ENCODE measurements around the gene PRPF6.
A peak's percentile ranks its signal among the peaks of the same experiment; 100 is the strongest.

Gene PRPF6

GRCh38 chr20:64037498-64038213 lies 56.7 kb downstream of the PRPF6 start:
- ATAC-seq = no peak

GRCh38 chr20:64038224-64038564 lies 57.3 kb downstream of the PRPF6 start:
- ATAC-seq = peak; percentile 4; the same call in 2 of the 3 replicates
- TF ChIP-seq, protein P1, sequence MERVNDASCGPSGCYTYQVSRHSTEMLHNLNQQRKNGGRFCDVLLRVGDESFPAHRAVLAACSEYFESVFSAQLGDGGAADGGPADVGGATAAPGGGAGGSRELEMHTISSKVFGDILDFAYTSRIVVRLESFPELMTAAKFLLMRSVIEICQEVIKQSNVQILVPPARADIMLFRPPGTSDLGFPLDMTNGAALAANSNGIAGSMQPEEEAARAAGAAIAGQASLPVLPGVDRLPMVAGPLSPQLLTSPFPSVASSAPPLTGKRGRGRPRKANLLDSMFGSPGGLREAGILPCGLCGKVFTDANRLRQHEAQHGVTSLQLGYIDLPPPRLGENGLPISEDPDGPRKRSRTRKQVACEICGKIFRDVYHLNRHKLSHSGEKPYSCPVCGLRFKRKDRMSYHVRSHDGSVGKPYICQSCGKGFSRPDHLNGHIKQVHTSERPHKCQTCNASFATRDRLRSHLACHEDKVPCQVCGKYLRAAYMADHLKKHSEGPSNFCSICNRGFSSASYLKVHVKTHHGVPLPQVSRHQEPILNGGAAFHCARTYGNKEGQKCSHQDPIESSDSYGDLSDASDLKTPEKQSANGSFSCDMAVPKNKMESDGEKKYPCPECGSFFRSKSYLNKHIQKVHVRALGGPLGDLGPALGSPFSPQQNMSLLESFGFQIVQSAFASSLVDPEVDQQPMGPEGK (CRISPR knock-in tag; IDR thresholded peaks at IDR 0.05; ENCODE audit: borderline replicate concordance) = no peak
- TF ChIP-seq, protein P2, sequence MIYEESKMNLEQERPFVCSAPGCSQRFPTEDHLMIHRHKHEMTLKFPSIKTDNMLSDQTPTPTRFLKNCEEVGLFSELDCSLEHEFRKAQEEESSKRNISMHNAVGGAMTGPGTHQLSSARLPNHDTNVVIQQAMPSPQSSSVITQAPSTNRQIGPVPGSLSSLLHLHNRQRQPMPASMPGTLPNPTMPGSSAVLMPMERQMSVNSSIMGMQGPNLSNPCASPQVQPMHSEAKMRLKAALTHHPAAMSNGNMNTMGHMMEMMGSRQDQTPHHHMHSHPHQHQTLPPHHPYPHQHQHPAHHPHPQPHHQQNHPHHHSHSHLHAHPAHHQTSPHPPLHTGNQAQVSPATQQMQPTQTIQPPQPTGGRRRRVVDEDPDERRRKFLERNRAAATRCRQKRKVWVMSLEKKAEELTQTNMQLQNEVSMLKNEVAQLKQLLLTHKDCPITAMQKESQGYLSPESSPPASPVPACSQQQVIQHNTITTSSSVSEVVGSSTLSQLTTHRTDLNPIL (CRISPR knock-in tag; IDR thresholded peaks at IDR 0.05; ENCODE audit: low read depth) = no peak
- no peak for TF ChIP-seq GLIS3 (CRISPR knock-in tag; IDR thresholded peaks at IDR 0.05)
- TF ChIP-seq RARB (CRISPR knock-in tag; IDR thresholded peaks at IDR 0.05) = no peak
- TF ChIP-seq SNAI2 (CRISPR knock-in tag; IDR thresholded peaks at IDR 0.05) = no peak
- no peak for TF ChIP-seq ISL1 (CRISPR knock-in tag; IDR thresholded peaks at IDR 0.05)
- no peak for TF ChIP-seq TOX (CRISPR knock-in tag; IDR thresholded peaks at IDR 0.05; ENCODE audit: borderline replicate concordance)
- TF ChIP-seq ZFP30 (CRISPR knock-in tag; IDR thresholded peaks at IDR 0.05) = no peak
- TF ChIP-seq TCF4 (CRISPR knock-in tag; IDR thresholded peaks at IDR 0.05; ENCODE audit: borderline replicate concordance) = no peak
- TF ChIP-seq CSRNP3 (CRISPR knock-in tag; IDR thresholded peaks at IDR 0.05) = no peak
- TF ChIP-seq, protein P3, sequence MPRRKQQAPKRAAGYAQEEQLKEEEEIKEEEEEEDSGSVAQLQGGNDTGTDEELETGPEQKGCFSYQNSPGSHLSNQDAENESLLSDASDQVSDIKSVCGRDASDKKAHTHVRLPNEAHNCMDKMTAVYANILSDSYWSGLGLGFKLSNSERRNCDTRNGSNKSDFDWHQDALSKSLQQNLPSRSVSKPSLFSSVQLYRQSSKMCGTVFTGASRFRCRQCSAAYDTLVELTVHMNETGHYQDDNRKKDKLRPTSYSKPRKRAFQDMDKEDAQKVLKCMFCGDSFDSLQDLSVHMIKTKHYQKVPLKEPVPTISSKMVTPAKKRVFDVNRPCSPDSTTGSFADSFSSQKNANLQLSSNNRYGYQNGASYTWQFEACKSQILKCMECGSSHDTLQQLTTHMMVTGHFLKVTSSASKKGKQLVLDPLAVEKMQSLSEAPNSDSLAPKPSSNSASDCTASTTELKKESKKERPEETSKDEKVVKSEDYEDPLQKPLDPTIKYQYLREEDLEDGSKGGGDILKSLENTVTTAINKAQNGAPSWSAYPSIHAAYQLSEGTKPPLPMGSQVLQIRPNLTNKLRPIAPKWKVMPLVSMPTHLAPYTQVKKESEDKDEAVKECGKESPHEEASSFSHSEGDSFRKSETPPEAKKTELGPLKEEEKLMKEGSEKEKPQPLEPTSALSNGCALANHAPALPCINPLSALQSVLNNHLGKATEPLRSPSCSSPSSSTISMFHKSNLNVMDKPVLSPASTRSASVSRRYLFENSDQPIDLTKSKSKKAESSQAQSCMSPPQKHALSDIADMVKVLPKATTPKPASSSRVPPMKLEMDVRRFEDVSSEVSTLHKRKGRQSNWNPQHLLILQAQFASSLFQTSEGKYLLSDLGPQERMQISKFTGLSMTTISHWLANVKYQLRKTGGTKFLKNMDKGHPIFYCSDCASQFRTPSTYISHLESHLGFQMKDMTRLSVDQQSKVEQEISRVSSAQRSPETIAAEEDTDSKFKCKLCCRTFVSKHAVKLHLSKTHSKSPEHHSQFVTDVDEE (CRISPR knock-in tag; IDR thresholded peaks at IDR 0.05) = no peak
- no peak for TF ChIP-seq ZFP3 (CRISPR knock-in tag; IDR thresholded peaks at IDR 0.05)

More at GRCh38 chr20:64037498-64038213, 56.7 kb downstream of the PRPF6 start:
- no peak for TF ChIP-seq CSRNP3 (CRISPR knock-in tag; IDR thresholded peaks at IDR 0.05)
- no peak for TF ChIP-seq GLIS3 (CRISPR knock-in tag; IDR thresholded peaks at IDR 0.05)
- TF ChIP-seq PPARA (CRISPR knock-in tag; IDR thresholded peaks at IDR 0.05; ENCODE audit: borderline replicate concordance) = no peak
- TF ChIP-seq ZNF8 (CRISPR knock-in tag; IDR thresholded peaks at IDR 0.05) = no peak
- no peak for TF ChIP-seq OSR1 (CRISPR knock-in tag; IDR thresholded peaks at IDR 0.05)
- TF ChIP-seq ZFP30 (CRISPR knock-in tag; IDR thresholded peaks at IDR 0.05) = no peak
- TF ChIP-seq ESRRG (CRISPR knock-in tag; IDR thresholded peaks at IDR 0.05) = no peak
- TF ChIP-seq, protein P3 (CRISPR knock-in tag; IDR thresholded peaks at IDR 0.05) = no peak
- no peak for TF ChIP-seq ARNTL (CRISPR knock-in tag; IDR thresholded peaks at IDR 0.05; ENCODE audit: borderline replicate concordance, low read depth)
- TF ChIP-seq ZFP3 (CRISPR knock-in tag; IDR thresholded peaks at IDR 0.05) = no peak
- TF ChIP-seq, protein P1 (CRISPR knock-in tag; IDR thresholded peaks at IDR 0.05; ENCODE audit: borderline replicate concordance) = no peak
- no peak for TF ChIP-seq SNAI2 (CRISPR knock-in tag; IDR thresholded peaks at IDR 0.05)
- TF ChIP-seq ZNF565 (CRISPR knock-in tag; conservative IDR thresholded peaks at IDR 0.05; ENCODE audit: low read depth) = no peak
- TF ChIP-seq ZNF70 (CRISPR knock-in tag; IDR thresholded peaks at IDR 0.05) = no peak
- TF ChIP-seq RARB (CRISPR knock-in tag; IDR thresholded peaks at IDR 0.05) = no peak
- TF ChIP-seq TOX (CRISPR knock-in tag; IDR thresholded peaks at IDR 0.05; ENCODE audit: borderline replicate concordance) = no peak

Data from SK-N-SH treated with all-trans-retinoic acid at 6 μM for 48 hours (cell line).